VCaP (cell line): ENCODE data around the gene FOXK1.

ENCODE experiments used
- H3K27ac ChIP-seq: fragments of 450-650 bp; 2 replicates; pipeline ENCODE4 v1.5.1; 2017
- TF ChIP-seq, protein P1 (sequence below): fragments of 450-650 bp; conservative IDR thresholded peaks from 2 replicates; pipeline ENCODE4 v1.5.1; 2017; ENCODE audit warnings: mild to moderate bottlenecking, moderate library complexity

The FOXK1 gene

DNA sequence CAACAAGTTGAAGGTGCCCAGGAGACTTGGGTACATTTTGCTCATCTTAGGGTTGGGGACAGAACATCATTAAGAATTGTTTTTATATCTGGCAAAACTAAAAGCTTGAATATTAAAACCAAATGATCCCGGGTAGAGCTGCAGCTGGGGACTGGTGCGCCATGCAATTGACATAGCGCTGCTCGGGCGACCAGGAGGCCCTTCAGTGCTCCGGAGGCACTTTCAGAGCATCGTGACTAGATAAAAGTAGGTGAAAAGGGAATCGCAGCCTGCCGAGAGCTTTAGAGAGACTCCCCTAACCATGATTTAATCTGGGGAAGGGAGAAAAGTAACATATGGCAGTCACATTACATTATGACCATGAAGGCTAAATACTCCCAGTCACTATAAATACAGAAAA lies 21.4 kb downstream of the FOXK1 start:
- TF ChIP-seq, protein P1, sequence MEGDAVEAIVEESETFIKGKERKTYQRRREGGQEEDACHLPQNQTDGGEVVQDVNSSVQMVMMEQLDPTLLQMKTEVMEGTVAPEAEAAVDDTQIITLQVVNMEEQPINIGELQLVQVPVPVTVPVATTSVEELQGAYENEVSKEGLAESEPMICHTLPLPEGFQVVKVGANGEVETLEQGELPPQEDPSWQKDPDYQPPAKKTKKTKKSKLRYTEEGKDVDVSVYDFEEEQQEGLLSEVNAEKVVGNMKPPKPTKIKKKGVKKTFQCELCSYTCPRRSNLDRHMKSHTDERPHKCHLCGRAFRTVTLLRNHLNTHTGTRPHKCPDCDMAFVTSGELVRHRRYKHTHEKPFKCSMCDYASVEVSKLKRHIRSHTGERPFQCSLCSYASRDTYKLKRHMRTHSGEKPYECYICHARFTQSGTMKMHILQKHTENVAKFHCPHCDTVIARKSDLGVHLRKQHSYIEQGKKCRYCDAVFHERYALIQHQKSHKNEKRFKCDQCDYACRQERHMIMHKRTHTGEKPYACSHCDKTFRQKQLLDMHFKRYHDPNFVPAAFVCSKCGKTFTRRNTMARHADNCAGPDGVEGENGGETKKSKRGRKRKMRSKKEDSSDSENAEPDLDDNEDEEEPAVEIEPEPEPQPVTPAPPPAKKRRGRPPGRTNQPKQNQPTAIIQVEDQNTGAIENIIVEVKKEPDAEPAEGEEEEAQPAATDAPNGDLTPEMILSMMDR, result no peak
- no peak overlapping the region for H3K27ac ChIP-seq

DNA sequence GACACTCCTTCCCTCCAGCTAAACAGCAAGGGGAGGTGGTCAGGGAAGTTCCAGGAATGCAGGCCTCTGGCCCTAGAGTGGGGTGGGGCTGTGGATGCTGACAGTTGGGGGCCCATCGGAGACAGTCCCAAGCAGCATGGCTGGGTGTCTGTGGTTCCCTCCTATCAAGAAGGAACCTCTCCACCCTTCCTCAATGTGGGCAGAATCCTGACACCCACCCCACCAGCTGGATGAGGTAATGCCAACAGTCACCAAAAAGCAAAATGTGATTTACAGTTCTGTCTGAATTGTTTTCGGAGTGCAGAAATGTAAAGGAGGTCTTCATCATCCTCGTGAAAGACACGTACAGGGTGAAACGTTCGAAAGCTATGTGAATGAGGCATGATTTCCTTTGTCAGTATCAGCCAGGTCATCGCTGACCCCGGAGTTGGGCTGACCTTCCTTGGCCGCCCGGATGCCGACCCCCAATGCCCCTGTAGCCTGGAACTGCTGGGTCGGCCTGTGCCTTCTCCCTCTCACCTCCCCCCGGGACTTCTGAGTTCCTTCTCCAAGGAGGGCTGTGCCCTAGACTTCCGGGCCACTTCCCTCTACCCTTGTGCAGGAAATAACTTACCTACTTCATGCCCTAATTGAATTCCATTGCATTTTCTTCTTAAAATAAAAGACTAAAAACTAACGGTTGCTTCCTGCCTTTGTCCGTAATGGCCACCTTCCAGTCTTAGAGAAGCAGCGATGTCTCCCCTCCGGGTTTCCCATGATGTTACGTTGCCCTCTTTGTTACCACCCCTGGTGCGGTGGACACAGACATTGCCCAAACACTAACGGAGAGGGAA lies 24.5 kb downstream of the FOXK1 start:
- no peak overlapping the region for H3K27ac ChIP-seq
- TF ChIP-seq, protein P1, result no peak

DNA sequence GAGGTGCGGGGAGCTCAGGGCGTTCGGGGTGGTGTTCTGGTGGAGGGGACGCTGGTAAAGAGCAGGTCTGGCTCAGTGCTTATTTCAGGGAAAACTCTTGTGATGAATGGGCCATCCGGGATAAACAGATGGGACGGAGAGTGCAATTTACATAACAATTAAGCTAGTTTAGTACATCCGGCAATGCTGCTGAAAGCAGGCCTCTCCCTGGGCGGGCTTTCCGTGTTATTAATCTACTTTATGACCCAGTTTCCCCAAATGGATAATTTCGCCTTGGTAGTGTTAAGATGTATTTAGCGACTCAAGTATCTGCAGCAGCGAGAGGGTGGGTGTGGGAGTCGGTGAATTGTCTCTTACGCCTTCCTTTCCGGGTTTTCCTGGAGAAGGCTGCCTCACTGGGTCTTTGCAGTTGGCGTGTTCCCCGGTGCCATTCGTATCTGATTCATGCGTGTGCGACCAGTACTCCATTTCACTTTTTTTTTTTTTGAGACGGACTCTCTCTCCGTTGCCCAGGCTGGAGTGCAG lies 25.2 kb downstream of the FOXK1 start:
- H3K27ac ChIP-seq, result no peak overlapping the region
- TF ChIP-seq, protein P1, result no peak

DNA sequence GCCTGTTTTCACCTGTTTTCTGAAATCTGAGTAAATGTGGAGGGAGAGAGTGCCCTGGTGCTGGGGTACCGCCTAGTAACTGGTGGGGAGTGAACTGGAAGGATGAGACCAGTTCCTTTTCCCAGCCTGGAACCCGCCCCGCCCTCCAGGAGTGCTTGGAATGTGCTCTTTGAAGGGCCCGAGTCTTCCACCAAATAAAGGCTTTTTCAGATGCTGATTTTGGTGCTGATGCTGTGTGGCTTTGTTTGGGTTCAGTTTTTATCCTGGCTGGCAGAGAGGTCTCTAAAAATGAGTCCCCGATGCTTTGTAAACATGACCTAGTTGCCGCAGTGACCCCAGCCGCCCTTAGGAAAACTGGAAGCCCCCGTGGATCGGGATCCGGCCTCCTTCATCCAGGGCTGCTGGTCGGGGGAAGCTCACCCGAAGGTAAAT lies 25.9 kb downstream of the FOXK1 start:
- TF ChIP-seq, protein P1, result no peak
- H3K27ac ChIP-seq, result no peak overlapping the region

DNA sequence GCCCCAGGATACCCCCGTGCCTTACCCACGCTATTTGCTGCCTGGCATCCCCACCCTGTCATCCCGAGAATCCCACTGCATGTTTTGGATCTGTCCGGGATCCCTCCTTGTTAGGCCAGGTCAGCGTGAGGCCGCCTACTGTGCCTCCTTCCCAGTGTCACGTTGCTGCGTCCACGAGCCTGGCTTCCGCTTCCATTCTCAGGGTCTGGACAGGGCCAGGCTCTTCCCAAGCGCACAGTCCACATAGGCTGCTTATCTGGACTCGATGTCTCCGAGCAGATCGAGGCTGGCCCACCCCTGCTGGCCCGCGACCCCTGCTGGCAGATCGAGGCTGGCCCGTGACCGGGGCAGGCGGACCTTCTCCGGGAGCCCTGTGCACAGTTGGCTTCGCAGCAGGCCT lies 27.1 kb downstream of the FOXK1 start:
- no peak overlapping the region for H3K27ac ChIP-seq
- TF ChIP-seq, protein P1, result no peak

DNA sequence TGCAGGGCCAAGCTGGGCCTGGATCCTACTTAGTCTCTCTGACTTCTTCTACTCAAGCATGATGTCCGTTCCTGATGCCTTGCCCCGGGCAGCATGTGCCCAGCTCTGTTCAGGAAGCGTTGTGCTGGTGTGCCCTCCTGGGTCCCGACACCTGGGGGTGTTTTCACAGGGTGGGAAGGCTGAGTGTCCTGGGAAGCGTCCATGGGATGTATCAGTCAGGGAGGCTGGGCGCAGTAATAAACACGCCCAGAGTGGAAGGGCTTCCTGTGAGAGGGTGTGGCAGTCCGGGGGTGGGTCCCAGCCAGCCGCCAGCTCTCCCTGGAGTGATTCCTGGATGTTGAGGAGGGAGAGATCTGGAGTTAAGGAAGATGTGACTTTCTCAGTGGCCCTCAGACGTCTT lies 29.0 kb downstream of the FOXK1 start:
- TF ChIP-seq, protein P1, result no peak
- H3K27ac ChIP-seq, result peak overlapping the region; percentile 63; the same call in 1 of the 2 replicates

DNA sequence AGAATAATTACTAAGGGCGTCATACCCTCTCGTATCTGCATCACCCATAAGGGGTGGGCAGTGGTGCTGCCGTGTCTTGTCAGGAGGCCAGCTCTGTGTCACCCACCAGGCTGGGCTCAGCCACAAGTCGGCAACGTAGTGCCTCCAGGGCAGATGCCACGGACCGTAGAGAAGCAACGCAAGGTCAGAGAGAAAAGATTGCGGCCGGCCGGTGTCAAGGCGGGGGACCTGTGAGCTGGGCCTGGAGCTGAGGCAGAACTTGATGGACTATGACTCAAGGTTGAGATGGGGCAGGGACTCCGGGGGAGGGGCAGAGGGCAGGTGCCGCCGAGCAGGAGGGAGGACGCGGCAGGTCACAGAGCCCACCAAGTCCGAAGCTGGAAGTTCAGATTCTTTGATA lies 29.5 kb downstream of the FOXK1 start:
- TF ChIP-seq, protein P1, result no peak
- H3K27ac ChIP-seq, result peak overlapping the region; percentile 63; the same call in 1 of the 2 replicates
